ENCODE data around the gene IPCEF1. TPM values are rescaled to one million over a fixed set of nuclear protein-coding genes. Genes with fewer than 3 reads are reported as not detected.
"Not testable (repeated sequence)": the region's sequence is repeated elsewhere in the genome, so short reads cannot be mapped to it uniquely, and the experiment has no call there.

IPCEF1 gene
- polyA plus RNA-seq, 3 donors, result 14.7 to 29.7 (median 16.5) TPM

- Mint-ChIP-seq H3K27me3 (ENCODE audit: low read depth in 3 of 3) (peaks cover 0 to 1% (median 0%) of the 10 kb centered on the region in 3 donors), H3K4me3 (peak overlapping the region in 1 of 2 donors; percentile 47), H3K36me3 (peaks cover 8 to 19% of the 10 kb centered on the region in 2 donors), H3K9me3 (no peaks in the 10 kb centered on the region), H3K4me1 (peaks cover 68% of the 10 kb centered on the region), H3K27ac (peak overlapping the region; percentile 77 to 91 (median 84))
- no peak for TF ChIP-seq CTCF (IDR thresholded peaks at IDR 0.05)
- WGBS (ENCODE audit: insufficient coverage), result 36% methylated on average over 3 of the region's 4 CpGs
- Histone ChIP-seq H4K20me1 (ENCODE audit: insufficient read depth, low read length) (peaks cover 50% of the 10 kb centered on the region), H3K27ac (ENCODE audit: low read depth in 1 of 2, low read length in 2 of 2) (peak overlapping the region in 1 of 2 donors; percentile 81), H3K79me2 (ENCODE audit: insufficient read depth, low read length) (peaks cover 99% of the 10 kb centered on the region), H3K9ac (ENCODE audit: insufficient read depth, low read length, poor library complexity, severe bottlenecking) (no peak overlapping the region), H3K36me3 (replicated peaks in 1 of 2; ENCODE audit: control insufficient read depth in 1 of 2, insufficient read depth in 2 of 2, low read length in 2 of 2) (peaks cover 0 to 6% of the 10 kb centered on the region in 2 donors), H3K4me1 (ENCODE audit: control insufficient read depth in 1 of 2, insufficient read depth in 2 of 2, low read length in 2 of 2) (peaks cover 49 to 52% of the 10 kb centered on the region in 2 donors), H3K4me3 (replicated peaks in 1 of 3; ENCODE audit: low read depth in 2 of 3, low read length in 3 of 3) (peak overlapping the region in 1 of 3 experiments; percentile 21), H2AFZ (ENCODE audit: insufficient read depth, low read depth, low read length, poor library complexity, severe bottlenecking) (peak overlapping the region; percentile 34), H3K27me3 (ENCODE audit: control insufficient read depth in 2 of 2, insufficient read depth in 2 of 2, low read length in 2 of 2) (no peaks in the 10 kb centered on the region), H3K9me3 (replicated peaks in 1 of 2; ENCODE audit: control insufficient read depth in 1 of 2, insufficient read depth in 1 of 2, low read length in 2 of 2) (no peaks in the 10 kb centered on the region), H3K4me2 (replicated peaks; ENCODE audit: extremely low read depth, low read length, poor library complexity, severe bottlenecking) (peak overlapping the region; percentile 24)
- intact Hi-C loops (cut with micrococcal nuclease), result no loop called here
- DNase-seq, result peak in 2 of 3 donors; percentile 44 to 57
Measured at GRCh38 chr6:154337406-154338005, 19.1 kb downstream of the IPCEF1 start.

- H4K20me1 ChIP-seq (ENCODE audit: insufficient read depth, low read length), result peaks cover 74% of the 10 kb centered on the region
- DNase-seq; H3K4me3 Mint-ChIP-seq; H2AFZ ChIP-seq (ENCODE audit: insufficient read depth, low read depth, low read length, poor library complexity, severe bottlenecking); H3K4me3 ChIP-seq (replicated peaks in 1 of 3; ENCODE audit: low read depth in 2 of 3, low read length in 3 of 3); H3K9me3 Mint-ChIP-seq; H3K27me3 ChIP-seq (ENCODE audit: control insufficient read depth in 2 of 2, insufficient read depth in 2 of 2, low read length in 2 of 2); H3K36me3 ChIP-seq (replicated peaks in 1 of 2; ENCODE audit: control insufficient read depth in 1 of 2, insufficient read depth in 2 of 2, low read length in 2 of 2); intact Hi-C loops (cut with micrococcal nuclease); H3K4me2 ChIP-seq (replicated peaks; ENCODE audit: extremely low read depth, low read length, poor library complexity, severe bottlenecking); H3K9ac ChIP-seq (ENCODE audit: insufficient read depth, low read length, poor library complexity, severe bottlenecking); H3K27me3 Mint-ChIP-seq (ENCODE audit: low read depth in 3 of 3); H3K9me3 ChIP-seq (replicated peaks in 1 of 2; ENCODE audit: control insufficient read depth in 1 of 2, insufficient read depth in 1 of 2, low read length in 2 of 2): not testable (repeated sequence)
- peaks cover 31% of the 10 kb centered on the region in 2 donors for H3K4me1 ChIP-seq (ENCODE audit: control insufficient read depth in 1 of 2, insufficient read depth in 2 of 2, low read length in 2 of 2)
- WGBS (ENCODE audit: insufficient coverage), result no CpG with 5 or more reads among the region's 1 CpG
- peak overlapping the region in 1 of 2 donors; percentile 35 for H3K27ac ChIP-seq (ENCODE audit: low read depth in 1 of 2, low read length in 2 of 2)
- peaks cover 25 to 41% of the 10 kb centered on the region in 2 donors for H3K36me3 Mint-ChIP-seq
- H3K4me1 Mint-ChIP-seq, result peaks cover 67% of the 10 kb centered on the region
- H3K79me2 ChIP-seq (ENCODE audit: insufficient read depth, low read length), result peaks cover 100% of the 10 kb centered on the region
- peak overlapping the region in 2 of 7 donors; percentile 10 to 21 for H3K27ac Mint-ChIP-seq
Measured at GRCh38 chr6:154334147-154334546, 22.5 kb downstream of the IPCEF1 start.

Measured in CD14-positive monocyte (primary cell).